Measurements from ENCODE around the gene VAV1.

DNA sequence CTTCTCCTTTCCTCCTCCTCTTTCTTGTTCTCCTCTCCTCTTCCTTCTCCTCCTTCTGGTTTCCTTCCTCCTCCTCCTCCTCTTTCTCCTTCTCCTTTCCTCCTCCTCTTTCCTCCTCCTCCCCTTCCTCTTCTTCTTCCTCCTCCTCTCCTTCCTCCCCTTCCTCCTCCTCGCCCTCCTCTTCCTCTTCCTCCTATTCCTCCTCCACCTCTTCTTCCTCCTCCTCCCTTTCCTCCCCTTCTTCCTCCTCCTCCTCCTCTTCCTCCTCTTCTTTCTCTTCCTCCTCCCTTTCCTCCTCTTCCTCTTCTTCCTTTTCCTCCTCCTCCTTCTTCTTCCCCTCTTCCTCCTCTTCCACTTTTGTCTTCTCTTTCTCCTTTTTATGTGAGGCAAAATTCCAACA, 59.9 kb downstream of the VAV1 start:
- TF ChIP-seq, protein P1, sequence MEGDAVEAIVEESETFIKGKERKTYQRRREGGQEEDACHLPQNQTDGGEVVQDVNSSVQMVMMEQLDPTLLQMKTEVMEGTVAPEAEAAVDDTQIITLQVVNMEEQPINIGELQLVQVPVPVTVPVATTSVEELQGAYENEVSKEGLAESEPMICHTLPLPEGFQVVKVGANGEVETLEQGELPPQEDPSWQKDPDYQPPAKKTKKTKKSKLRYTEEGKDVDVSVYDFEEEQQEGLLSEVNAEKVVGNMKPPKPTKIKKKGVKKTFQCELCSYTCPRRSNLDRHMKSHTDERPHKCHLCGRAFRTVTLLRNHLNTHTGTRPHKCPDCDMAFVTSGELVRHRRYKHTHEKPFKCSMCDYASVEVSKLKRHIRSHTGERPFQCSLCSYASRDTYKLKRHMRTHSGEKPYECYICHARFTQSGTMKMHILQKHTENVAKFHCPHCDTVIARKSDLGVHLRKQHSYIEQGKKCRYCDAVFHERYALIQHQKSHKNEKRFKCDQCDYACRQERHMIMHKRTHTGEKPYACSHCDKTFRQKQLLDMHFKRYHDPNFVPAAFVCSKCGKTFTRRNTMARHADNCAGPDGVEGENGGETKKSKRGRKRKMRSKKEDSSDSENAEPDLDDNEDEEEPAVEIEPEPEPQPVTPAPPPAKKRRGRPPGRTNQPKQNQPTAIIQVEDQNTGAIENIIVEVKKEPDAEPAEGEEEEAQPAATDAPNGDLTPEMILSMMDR (IDR thresholded peaks at IDR 0.05): no peak
- no peak for TF ChIP-seq POLR2AphosphoS5 (IDR thresholded peaks at IDR 0.05; ENCODE audit: low read depth, low read length)
- TF ChIP-seq TCF7L2 (IDR thresholded peaks at IDR 0.05; ENCODE audit: low read depth, low read length): no peak
- TF ChIP-seq, protein P2, sequence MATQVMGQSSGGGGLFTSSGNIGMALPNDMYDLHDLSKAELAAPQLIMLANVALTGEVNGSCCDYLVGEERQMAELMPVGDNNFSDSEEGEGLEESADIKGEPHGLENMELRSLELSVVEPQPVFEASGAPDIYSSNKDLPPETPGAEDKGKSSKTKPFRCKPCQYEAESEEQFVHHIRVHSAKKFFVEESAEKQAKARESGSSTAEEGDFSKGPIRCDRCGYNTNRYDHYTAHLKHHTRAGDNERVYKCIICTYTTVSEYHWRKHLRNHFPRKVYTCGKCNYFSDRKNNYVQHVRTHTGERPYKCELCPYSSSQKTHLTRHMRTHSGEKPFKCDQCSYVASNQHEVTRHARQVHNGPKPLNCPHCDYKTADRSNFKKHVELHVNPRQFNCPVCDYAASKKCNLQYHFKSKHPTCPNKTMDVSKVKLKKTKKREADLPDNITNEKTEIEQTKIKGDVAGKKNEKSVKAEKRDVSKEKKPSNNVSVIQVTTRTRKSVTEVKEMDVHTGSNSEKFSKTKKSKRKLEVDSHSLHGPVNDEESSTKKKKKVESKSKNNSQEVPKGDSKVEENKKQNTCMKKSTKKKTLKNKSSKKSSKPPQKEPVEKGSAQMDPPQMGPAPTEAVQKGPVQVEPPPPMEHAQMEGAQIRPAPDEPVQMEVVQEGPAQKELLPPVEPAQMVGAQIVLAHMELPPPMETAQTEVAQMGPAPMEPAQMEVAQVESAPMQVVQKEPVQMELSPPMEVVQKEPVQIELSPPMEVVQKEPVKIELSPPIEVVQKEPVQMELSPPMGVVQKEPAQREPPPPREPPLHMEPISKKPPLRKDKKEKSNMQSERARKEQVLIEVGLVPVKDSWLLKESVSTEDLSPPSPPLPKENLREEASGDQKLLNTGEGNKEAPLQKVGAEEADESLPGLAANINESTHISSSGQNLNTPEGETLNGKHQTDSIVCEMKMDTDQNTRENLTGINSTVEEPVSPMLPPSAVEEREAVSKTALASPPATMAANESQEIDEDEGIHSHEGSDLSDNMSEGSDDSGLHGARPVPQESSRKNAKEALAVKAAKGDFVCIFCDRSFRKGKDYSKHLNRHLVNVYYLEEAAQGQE (IDR thresholded peaks at IDR 0.05; ENCODE audit: insufficient read depth in 1 of 2, low read depth in 2 of 2, low read length in 1 of 2): no peak
